Epithelial cell of proximal tubule (primary cell): ENCODE results near the gene GET4. TPM values are rescaled to one million over a fixed set of nuclear protein-coding genes. Genes with fewer than 3 reads are reported as not detected.
"Not testable (repeated sequence)": the region's sequence is repeated elsewhere in the genome, so short reads cannot be mapped to it uniquely, and the experiment has no call there.

Source experiments
- DNase-seq: peaks from one replicate; pipeline ENCODE4 v3.0.0-alpha.2; 2011; ENCODE audit warnings: low read depth
- H3K4me3 ChIP-seq: 2 replicates; pipeline ENCODE4 v1.5.1; 2011; ENCODE audit warnings: low read depth, mild to moderate bottlenecking, low read length
- CTCF ChIP-seq: conservative IDR thresholded peaks from 2 replicates; pipeline ENCODE4 v1.5.1; 2012; ENCODE audit warnings: low read depth, mild to moderate bottlenecking, low read length
- total RNA-seq: library from RNA; depleted of rRNA; stranded (reverse); fragments of >200 nt; gene quantifications from 2 replicates; pipeline ENCODE4 v1.2.3, GENCODE V29; 2015

Gene GET4
- total RNA-seq, 1 donor from 2014 or later, result 32.6 TPM

- no peak for TF ChIP-seq CTCF
- no peak for DNase-seq
- H3K4me3 ChIP-seq, result no peak overlapping the region
Measured at GRCh38 chr7:845731-846130, 30.6 kb upstream of the GET4 start.

DNA sequence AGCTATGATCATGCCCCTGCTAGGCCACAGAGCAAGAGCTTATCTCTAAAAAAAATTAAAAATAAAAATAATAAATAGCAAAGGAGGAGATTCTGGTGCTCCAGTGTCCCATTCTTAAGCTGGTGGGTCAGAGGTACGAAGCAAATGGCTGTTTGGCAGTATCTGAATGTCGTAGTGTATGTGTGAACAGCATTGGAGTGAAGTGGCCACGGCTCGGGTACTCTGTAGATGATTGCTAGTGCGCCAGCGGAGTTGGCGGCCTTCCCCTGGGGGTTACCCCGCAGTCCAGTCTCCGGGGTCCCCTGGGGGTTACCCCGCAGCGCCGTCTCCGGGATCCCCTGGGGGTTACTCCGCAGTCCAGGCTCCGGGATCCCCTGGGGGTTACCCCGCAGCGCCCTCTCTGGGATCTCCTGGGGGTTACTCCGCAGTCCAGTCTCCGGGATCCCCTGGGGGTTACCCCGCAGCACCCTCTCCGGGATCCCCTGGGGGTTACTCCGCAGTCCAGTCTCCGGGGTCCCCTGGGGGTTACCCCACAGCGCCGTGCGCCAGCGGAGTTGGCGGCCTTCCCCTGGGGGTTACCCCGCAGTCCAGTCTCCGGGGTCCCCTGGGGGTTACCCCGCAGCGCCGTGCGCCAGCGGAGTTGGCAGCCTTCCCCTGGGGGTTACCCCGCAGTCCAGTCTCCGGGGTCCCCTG lies 29.2 kb upstream of the GET4 start:
- not testable (repeated sequence) for H3K4me3 ChIP-seq, DNase-seq

DNA sequence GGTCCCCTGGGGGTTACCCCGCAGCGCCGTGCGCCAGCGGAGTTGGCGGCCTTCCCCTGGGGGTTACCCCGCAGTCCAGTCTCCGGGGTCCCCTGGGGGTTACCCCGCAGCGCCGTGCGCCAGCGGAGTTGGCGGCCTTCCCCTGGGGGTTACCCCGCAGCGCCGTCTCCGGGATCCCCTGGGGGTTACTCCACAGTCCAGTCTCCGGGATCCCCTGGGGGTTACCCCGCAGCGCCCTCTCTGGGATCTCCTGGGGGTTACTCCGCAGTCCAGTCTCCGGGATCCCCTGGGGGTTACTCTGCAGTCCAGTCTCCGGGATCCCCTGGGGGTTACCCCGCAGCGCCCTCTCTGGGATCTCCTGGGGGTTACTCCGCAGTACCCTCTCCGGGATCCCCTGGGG lies 28.6 kb upstream of the GET4 start:
- H3K4me3 ChIP-seq, DNase-seq: not testable (repeated sequence)

- no peak for TF ChIP-seq CTCF
- no peak for DNase-seq
- no peak overlapping the region for H3K4me3 ChIP-seq
Measured at GRCh38 chr7:849145-849544, 27.2 kb upstream of the GET4 start.

DNA sequence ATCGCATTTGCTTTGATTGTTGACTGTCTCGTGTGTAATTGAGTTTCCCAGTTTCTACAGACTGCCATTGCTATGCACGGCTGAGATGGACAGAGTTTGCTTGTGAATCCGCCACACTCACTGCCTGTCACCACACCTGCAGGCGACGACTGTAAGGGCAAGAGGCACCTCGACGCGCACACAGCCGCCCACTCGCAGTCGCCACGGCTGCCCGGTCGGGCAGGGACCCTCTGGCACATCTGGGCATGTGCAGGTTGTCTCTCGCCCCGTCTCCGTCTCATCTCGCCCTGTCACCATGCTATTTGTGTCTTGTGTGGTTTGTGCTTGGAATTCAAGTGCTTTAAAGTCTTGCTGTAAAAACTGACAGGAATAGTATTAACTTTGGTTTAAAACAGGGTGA lies 26.6 kb upstream of the GET4 start:
- no peak for DNase-seq
- no peak overlapping the region for H3K4me3 ChIP-seq
- TF ChIP-seq CTCF, result no peak

DNA sequence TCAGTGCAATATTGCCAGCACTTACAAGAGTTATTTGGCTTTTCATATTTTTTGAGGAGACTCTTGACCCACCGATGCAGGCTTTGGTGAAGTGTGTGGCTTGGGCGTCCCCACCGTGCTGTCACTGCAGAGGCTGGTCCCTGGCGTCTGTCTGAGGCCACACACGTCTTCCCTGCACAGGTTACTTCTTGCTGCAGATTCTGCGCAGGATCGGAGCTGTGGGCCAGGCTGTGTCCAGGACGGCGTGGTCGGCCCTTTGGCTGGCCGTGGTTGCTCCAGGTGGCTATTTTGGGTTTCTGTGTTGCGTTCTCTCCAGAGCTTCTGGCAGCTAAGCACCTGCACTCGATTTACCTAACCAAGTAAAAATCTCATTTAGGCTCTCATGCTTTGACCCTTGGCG lies 25.1 kb upstream of the GET4 start:
- no peak for TF ChIP-seq CTCF
- DNase-seq, result no peak
- H3K4me3 ChIP-seq, result no peak overlapping the region

DNA sequence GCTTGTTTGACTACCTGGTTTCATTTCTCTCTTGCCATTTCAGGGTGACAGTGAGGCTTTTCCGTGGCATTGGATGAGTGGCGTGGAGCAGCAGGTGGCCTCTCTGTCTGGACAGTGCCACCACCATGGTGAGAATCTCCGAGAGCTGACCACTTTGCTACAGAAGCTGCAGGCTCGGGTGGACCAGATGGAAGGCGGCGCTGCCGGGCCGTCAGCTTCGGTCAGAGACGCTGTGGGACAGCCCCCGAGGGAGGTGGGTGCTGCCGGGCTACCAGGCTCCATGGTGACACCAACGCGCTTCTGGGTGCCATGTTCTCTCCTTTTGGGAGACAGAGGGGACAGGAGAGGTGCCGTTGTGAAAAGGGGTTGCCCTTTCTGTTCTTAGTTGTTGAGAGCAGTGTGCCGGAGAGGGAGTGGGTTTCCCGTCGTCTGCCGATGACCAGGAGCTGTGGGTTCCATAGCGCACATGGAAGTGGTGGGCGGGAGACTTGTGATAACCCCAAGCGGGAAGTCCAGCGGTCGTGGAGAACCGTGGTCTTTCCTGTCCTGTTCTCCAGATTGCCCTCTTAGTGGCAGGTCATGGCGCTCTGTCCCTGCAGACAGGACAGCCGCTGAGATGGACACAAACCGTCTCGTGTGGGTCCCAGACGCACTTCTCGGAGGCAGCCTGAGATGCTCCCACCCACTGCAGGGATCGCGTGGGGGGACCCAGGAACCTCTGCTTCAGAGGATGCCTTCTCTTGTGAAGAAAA lies 22.8 kb upstream of the GET4 start:
- TF ChIP-seq CTCF, result no peak
- DNase-seq, result no peak
- H3K4me3 ChIP-seq, result no peak overlapping the region
